ENCODE data around the gene TSC2.

Gene TSC2

DNA sequence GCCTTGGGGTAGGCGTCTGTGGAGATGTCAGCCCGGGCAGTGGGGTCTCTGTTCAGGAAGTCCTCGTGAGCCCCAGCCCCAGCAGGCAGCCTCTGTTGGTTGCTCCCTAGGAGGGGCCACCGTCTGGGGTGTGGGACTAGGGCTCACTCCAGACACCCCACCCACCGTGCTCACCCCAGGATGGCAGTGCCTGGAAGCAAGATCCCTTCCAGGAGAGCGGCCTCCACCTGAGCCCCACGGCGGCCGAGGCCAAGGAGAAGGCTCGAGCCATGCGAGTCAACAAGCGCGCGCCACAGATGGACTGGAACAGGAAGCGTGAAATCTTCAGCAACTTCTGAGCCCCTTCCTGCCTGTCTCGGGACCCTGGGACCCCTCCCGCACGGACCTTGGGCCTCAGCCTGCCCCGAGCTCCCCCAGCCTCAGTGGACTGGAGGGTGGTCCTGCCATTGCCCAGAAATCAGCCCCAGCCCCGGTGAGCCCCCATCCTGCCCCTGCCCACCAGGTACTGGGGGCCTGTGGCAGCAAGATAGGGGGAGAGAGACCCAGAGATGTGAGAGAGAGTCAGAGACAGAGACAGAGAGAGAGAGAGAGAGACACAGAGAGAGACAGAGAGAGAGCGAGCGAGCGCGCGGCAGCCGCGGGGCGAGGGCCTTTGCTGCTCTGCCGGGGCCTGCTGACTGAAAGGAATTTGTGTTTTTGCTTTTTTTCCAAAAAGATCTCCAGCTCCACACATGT, 10.0 kb upstream of the TSC2 start:
- H3K27ac ChIP-seq, result no peak overlapping the region
- TF ChIP-seq, protein P1, sequence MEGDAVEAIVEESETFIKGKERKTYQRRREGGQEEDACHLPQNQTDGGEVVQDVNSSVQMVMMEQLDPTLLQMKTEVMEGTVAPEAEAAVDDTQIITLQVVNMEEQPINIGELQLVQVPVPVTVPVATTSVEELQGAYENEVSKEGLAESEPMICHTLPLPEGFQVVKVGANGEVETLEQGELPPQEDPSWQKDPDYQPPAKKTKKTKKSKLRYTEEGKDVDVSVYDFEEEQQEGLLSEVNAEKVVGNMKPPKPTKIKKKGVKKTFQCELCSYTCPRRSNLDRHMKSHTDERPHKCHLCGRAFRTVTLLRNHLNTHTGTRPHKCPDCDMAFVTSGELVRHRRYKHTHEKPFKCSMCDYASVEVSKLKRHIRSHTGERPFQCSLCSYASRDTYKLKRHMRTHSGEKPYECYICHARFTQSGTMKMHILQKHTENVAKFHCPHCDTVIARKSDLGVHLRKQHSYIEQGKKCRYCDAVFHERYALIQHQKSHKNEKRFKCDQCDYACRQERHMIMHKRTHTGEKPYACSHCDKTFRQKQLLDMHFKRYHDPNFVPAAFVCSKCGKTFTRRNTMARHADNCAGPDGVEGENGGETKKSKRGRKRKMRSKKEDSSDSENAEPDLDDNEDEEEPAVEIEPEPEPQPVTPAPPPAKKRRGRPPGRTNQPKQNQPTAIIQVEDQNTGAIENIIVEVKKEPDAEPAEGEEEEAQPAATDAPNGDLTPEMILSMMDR (IDR thresholded peaks at IDR 0.05), result no peak
- no peak for TF ChIP-seq ZFX (IDR thresholded peaks at IDR 0.05; ENCODE audit: borderline replicate concordance)

- TF ChIP-seq ZFX (IDR thresholded peaks at IDR 0.05; ENCODE audit: borderline replicate concordance), result no peak
- TF ChIP-seq, protein P1 (IDR thresholded peaks at IDR 0.05), result no peak
- peak overlapping the region; percentile 56 for H3K27ac ChIP-seq
Observed at GRCh38 chr16:2038382-2039231, 9.2 kb upstream of the TSC2 start.

DNA sequence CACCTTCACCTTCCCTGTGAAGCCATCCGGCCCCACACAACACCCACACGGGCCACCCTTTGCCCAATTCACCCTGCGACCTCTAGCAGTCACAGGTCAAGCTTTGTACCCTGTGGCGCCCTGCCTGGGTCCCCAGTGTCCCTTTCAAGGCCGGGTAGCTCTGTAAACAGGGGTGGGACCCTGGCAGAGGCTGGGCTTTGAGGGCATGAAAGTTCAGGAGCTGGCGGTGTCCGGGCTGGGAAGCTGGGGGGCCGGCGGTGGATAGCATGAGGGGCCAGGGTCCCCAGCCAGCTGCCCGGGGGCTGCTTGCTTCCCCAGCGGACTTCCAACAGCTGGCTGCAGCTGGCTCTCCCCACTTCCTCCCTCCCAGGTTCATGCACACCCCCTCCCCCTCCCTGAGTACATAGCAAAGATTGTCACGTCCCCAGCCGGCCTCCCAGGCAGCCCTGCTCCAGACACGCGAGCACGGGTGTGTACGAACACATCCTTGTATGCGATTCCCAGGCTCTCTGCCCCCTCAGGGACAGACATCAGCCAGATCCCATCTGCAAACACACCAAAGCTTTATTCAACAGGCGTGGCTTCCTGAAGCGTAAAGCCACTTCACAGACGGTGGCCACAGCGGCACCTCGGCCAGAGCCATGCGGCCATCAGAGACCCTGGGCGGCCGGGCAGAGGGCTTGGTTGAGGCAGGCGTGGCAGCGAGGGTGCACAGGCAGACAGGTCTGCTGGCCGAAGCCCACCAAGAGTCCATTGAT, 8.3 kb upstream of the TSC2 start:
- H3K27ac ChIP-seq, result peak overlapping the region; percentile 56
- no peak for TF ChIP-seq ZFX (IDR thresholded peaks at IDR 0.05; ENCODE audit: borderline replicate concordance)
- TF ChIP-seq, protein P1 (IDR thresholded peaks at IDR 0.05), result no peak

DNA sequence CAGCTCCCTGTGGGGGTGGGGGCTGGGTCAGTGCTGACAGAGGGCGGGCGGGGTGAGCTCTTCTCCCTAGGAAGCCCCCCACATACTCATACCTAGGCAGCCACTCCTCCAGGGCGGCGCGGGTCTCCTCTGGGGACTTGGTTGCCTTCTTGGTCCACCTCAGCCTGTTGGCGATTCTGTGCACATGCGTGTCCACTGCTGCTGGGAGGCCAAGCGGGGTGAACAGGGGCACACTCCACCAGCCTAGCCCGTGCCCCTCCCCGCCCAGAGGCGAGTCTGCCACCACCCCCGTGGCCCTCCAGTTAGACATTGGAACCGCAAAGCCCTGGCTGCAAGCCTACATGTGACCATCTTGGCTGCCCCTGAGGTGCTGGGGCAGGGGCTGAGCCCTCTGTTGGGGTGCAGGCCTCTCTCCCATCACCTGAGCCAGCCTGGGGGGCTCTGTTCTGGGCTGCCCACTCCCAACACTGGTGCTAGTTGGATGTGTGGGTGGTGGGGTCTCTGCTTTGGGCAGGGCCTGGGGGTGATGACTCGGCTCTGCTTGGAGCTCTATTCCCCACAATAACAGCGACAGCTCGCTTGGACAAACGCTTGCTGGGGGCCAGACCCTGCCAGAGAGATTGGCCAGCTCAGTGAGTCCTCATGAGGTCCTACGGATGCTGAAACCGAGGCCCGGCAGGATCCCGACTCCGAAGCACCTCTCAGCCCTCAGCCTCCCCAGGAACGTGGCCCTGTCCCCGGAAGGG, 7.6 kb upstream of the TSC2 start:
- TF ChIP-seq ZFX (IDR thresholded peaks at IDR 0.05; ENCODE audit: borderline replicate concordance), result no peak
- TF ChIP-seq, protein P1 (IDR thresholded peaks at IDR 0.05), result no peak
- H3K27ac ChIP-seq, result peak overlapping the region; percentile 56

GRCh38 chr16:2040787-2041522, 6.8 kb upstream of the TSC2 start:
- TF ChIP-seq, protein P1 (IDR thresholded peaks at IDR 0.05), result no peak
- TF ChIP-seq ZFX (IDR thresholded peaks at IDR 0.05; ENCODE audit: borderline replicate concordance), result no peak
- H3K27ac ChIP-seq, result peak overlapping the region; percentile 56

Data from 22Rv1 (cell line).